ENCODE results near the gene SCD5. TPM values are rescaled to one million over a fixed set of nuclear protein-coding genes. Genes with fewer than 3 reads are reported as not detected.

SCD5 gene
- total and polyA plus RNA-seq, 2 of the 13 experiments (the other 11 are each of a cell fraction or from before 2014, with no cell fraction given): not detected

GRCh38 chr4:82587826-82588540 lies 210.6 kb downstream of the SCD5 start:
- 55% methylated on average over 8 of the region's 8 CpGs for WGBS (ENCODE audit: low lambda C conversion rate)
- Histone ChIP-seq H4K20me1 (ENCODE audit: insufficient read depth, low read length) (no peaks in the 10 kb centered on the region), H3K27ac (ENCODE audit: extremely low read length, insufficient read depth, low read length) (no peak overlapping the region), H3K9ac (ENCODE audit: insufficient read depth, low read depth, low read length) (no peak overlapping the region), H3K4me2 (ENCODE audit: low read depth, low read length) (no peak overlapping the region), H3K4me3 (replicated peaks in 1 of 3; ENCODE audit: insufficient read depth in 1 of 3, low read depth in 2 of 3, low read length in 3 of 3) (no peak overlapping the region), H3K27me3 (ENCODE audit: control insufficient read depth in 1 of 2, insufficient read depth in 2 of 2, low read length in 2 of 2) (no peaks in the 10 kb centered on the region; a peak in 1 of 5 replicates), H3K36me3 (replicated peaks in 1 of 2; ENCODE audit: control insufficient read depth in 1 of 2, insufficient read depth in 2 of 2, low read length in 2 of 2) (no peaks in the 10 kb centered on the region), H3K79me2 (ENCODE audit: insufficient read depth, low read length) (no peaks in the 10 kb centered on the region), H2AFZ (ENCODE audit: low read length) (no peak overlapping the region), H3K4me1 (ENCODE audit: insufficient read depth, low read length) (peaks cover 20% of the 10 kb centered on the region), H3K9me3 (ENCODE audit: low read length) (no peaks in the 10 kb centered on the region)
- ChIA-PET CTCF (ENCODE audit: low intra/inter-chr PET ratio, low total read pairs) (no interaction called here), POLR2A (no interaction called here)
- in situ Hi-C loops (cut with HindIII; ENCODE audit: extremely low pct_ligation_motif_present, low pct_unique_long_range_greater_than_20kb) (no loop called here), intact Hi-C loops (cut with micrococcal nuclease; ENCODE audit: unreplicated experiment) (no loop called here)
- no peak for DNase-seq (ENCODE audit: low spot score)
- no peak for FAIRE-seq
- no peak for ATAC-seq
- no peak for TF ChIP-seq ZNF510 (CRISPR knock-in tag; IDR thresholded peaks at IDR 0.05; ENCODE audit: low read depth)
- TF ChIP-seq HCFC1 (IDR thresholded peaks at IDR 0.05; ENCODE audit: low read depth, low read length): no peak
- TF ChIP-seq ZNF350 (CRISPR knock-in tag; IDR thresholded peaks at IDR 0.05; ENCODE audit: borderline replicate concordance, low read depth): no peak
- no peak for TF ChIP-seq ZNF503 (CRISPR knock-in tag; IDR thresholded peaks at IDR 0.05)
- no peak for TF ChIP-seq ZNF263 (CRISPR knock-in tag; IDR thresholded peaks at IDR 0.05)
- no peak for TF ChIP-seq SNAPC5 (CRISPR knock-in tag; IDR thresholded peaks at IDR 0.05; ENCODE audit: borderline replicate concordance)
- no peak for TF ChIP-seq ARID3A (IDR thresholded peaks at IDR 0.05; ENCODE audit: low read depth, low read length)
- TF ChIP-seq HDAC2 (CRISPR knock-in tag; IDR thresholded peaks at IDR 0.05): no peak
- no peak for TF ChIP-seq ZSCAN29 (CRISPR knock-in tag; conservative IDR thresholded peaks at IDR 0.05)
- no peak for TF ChIP-seq ZNF660 (CRISPR knock-in tag; IDR thresholded peaks at IDR 0.05; ENCODE audit: borderline replicate concordance, low read depth)
- no peak for TF ChIP-seq ZNF331 (CRISPR knock-in tag; IDR thresholded peaks at IDR 0.05)
- no peak for TF ChIP-seq RNF2 (conservative IDR thresholded peaks at IDR 0.05; ENCODE audit: low read depth)
- TF ChIP-seq HES4 (CRISPR knock-in tag; IDR thresholded peaks at IDR 0.05; ENCODE audit: borderline replicate concordance): no peak
- no TSS peak for BruUV-seq (replicated peaks)
